Measurements from ENCODE around the gene SP140.
"Not testable (repeated sequence)": the region's sequence is repeated elsewhere in the genome, so short reads cannot be mapped to it uniquely, and the experiment has no call there.

Gene SP140

DNA sequence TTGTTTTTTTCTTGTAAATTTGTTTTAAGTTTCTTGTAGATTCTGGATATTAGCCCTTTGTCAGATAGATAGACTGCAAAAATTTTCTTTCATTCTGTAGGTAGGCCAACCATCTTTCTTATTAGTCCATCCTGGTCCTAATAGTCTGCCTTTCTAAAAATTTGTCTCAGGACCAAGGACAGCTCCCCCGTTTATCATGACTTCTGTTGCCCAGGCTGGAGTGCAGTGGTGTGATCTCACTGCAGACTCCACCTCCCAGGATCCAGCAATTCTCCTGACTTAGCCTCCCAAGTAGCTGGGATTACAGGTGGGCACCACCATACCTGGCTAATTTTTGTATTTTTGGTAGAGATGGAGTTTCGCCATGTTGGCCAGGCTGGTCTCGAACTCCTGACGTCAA lies 63.8 kb downstream of the SP140 start:
- DNase-seq, result not testable (repeated sequence)

DNA sequence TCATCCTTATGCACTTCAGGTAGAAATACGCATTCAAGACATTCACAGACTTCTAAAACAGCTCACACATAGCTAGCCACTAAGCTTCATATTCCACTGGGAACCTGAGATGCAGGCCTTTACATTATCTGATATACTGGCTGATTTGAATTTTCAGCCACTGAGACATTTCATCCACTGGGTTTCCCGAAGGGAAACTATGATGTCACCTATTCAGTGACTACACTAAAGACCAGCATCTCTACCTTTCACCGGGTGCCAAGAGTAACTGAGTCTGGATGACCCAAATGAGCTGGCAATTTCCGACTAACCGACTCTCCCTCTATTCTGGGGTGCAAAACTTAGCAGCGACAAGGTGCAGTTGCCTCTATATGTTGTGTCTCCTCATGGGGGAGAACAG lies 69.7 kb downstream of the SP140 start:
- no peak for DNase-seq

DNA sequence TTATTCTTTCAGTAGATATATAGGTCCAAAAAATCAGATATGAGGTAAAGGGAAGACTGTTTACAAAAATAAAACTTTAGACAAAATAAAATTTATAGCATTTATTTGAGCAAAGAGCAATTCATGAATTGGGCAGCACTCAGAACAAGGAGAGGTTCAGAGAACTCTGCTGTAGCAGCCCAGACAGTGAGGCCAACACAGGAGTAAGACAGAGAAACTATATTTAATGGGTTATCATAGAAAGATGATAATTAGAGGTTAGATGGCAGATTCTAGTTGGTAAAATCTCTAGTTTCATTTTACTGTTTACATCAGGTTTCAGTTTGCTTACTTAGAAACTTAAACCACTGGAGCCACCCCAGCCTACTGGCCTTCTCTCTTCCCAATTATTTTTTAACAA lies 71.4 kb downstream of the SP140 start:
- no peak for DNase-seq

DNA sequence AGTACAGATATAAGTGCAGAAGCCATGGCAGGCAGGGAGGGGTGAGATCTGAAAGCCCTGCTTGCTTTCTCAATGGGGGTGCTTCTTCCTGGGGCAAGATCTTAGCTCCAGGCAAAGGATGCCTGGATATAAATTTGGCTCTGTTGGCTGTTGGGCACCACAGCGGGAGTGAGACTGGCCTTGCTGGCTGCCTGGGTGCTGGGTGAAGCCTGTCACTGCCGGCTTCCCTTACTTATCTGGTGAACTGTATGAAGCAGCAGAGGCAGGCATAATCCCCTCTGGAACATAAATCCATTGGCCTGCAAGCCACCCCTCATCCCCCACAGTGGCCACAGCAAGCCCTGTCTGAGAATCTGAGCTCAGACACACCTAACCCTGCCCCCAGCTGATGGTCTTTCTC lies 74.1 kb downstream of the SP140 start:
- DNase-seq, result no peak

DNA sequence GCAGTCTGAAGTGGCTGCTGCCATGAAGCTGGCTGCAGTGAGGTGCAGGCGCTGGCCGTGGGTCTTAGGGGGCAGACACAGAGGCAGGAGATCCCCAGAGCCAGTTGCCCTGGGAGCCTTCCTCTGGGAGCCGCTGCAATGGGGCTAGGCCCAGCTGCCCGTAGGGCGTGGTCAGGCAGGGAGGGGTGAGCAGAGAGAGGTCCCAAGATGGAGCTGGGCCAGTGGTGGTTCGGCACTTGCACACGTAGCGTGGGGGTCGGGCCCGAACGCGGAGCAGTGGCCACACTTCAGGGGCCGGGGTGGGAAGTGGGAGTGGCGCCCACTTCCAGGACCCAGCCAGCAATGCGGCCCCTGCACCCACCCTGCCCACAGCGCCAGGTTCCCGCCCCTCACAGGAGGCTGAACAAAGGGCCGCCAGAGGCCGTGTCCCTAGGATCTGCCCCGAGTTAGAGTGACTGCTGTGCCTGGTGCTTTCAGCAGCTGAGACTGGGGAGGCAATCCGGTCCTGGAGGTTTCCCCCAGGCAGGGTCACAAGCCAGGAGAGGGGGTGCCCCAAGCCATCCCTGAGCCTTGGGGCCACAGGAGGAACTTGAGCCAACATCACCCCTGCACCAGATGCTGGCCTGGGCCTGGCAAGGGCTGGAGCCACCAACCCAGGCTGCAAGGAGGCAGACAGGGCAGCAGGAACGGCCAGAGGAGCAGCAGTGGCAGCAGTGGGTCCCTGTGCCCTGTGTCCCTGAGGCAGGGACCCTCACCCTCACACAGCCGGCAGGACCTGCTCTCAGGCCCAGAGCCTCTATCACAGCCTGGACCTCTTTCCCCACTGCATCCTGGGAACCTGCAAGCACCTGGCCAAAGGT lies 80.1 kb downstream of the SP140 start:
- no peak for DNase-seq

DNA sequence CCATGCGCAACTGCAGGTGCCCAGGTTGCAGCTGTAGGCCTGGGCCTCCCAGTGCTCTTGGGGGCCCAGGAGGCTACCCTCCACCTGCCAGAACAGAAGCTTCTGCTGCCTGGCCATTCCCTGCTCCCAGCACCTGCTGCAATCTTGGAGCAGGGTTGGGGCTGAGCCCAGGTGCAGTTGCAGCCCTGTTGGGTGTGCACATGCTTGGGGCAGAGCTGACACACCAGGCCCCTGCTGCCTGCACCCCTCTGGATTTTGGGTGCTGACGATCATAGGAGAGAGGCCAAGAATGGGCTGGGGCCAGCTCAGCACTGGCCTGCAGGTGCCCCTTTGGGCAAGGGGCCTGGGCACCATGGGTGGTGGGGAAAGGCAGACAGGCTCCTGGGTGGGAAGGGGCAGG lies 80.9 kb downstream of the SP140 start:
- DNase-seq, result no peak

DNA sequence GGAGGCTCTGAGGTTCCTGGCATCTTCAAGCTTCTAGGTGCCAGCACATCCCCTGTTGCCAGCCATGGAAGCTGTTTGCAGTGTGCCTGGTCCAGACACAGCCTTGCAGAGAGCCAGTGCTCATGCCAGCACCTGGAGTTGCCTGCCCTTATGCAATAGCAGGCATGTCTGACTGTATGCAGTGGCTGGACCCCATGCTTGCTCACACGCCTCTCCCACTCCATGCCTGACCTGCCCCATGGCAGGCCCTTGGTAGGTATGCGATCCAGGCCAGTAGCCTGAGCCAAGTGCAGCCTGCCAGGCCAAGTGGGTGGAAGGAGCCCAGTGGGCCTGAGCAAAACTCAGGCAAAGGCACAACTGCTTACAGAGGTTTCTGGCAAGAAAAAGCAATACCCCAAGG lies 81.9 kb downstream of the SP140 start:
- no peak for DNase-seq

DNA sequence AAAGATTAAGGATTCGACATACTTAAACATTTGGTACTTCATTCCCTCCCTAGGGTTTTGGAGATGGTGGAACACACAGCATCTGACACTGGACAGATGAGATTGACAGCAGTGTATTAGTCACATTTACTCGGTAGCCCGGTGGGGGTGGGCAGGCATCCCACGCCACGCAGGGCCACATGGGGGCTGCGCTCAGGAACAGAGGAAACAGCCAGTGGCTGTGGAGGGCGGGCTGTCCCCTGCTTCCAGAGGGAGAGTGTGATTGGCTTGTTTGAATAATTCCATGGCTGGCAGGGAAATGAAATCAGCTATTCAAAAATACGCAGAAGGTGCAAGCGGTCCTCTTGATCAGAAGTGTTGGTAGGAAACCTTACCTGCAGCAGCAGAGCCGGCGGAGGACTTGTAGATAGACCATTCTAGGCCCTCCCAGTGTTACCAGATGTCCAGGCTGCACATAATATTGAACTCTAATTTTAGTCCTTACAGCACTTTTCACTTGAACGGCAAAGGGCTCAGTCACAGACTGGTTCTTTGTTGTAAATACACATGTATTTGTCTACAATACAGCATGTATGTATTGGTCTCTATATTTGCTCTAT lies 83.0 kb downstream of the SP140 start:
- no peak for DNase-seq

DNA sequence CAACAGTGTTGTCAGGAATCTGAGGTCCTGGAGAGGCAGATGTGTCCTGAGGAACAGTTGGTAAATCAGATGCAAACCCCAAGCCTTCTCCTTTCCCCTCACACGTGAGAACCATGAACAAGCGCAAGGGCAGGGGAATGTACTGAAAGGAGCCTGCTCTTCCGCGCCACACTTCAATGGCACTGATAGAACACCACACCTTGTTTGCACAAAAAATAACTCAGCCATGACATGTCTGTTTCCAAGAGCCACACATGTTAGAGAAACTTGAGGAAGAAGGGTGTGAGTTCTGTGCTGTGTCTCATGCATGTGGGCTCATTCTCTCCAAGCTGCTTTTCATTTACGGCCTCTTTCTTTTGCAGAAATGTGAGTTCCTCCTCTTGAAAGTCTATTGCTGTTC lies 85.3 kb downstream of the SP140 start:
- DNase-seq, result not testable (repeated sequence)

DNA sequence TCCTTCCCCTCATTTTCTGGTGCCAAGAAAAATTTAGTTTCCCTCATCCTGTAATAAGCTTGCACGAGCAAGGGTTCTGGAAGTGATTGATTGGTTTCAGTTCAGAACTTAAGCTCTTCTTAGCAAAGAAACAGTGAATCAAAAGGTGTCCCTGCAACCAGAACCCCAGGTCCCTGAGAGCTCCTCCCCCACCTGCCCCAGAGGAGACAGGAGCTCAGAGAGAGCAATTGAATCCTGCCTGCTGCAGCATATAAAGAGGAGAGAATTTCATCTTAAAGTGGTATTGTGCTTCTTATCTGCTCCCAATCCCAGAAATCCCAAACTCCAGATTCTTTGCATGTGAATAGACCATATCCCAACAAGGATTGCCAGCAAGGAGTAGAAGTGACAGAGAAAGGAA lies 86.1 kb downstream of the SP140 start:
- DNase-seq, result not testable (repeated sequence)

DNA sequence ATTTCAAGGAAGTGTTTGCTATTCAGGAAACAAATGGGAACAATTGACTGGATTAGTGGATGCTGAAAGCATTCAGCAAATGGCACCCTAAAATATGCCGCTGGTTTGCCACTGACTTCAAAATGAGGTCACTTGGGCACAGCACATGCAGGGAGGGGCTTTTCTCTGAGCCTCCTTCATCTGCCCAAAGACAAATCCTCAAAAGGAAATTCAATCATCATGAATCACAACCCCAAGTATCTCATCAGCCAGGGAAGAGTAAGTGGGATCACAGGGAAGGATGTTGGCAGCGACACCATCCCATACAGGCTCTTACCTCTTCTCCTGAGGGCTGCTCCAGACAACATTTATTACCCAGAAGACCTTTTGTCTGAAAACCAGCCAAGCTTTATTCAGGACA lies 87.1 kb downstream of the SP140 start:
- no peak for DNase-seq

DNA sequence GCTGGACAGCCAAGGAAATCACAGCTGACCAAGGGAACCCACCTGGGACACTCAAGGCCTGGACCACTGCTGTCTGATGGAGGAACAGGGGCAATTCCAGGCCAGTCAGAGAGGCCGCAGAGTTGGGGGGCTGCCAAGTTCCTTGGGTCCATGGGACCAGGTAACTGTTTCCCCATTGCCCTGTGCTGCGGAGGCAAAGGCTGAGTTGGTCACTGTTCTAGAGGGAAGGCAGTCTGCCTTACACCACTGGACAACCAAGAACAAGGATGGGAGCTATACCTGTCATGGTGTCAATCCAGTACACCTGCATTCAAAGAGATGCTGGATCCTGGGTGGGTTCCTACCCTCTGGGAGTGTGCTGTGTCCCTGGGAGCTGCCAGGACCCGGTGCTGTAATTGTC lies 91.8 kb downstream of the SP140 start:
- no peak for DNase-seq

DNA sequence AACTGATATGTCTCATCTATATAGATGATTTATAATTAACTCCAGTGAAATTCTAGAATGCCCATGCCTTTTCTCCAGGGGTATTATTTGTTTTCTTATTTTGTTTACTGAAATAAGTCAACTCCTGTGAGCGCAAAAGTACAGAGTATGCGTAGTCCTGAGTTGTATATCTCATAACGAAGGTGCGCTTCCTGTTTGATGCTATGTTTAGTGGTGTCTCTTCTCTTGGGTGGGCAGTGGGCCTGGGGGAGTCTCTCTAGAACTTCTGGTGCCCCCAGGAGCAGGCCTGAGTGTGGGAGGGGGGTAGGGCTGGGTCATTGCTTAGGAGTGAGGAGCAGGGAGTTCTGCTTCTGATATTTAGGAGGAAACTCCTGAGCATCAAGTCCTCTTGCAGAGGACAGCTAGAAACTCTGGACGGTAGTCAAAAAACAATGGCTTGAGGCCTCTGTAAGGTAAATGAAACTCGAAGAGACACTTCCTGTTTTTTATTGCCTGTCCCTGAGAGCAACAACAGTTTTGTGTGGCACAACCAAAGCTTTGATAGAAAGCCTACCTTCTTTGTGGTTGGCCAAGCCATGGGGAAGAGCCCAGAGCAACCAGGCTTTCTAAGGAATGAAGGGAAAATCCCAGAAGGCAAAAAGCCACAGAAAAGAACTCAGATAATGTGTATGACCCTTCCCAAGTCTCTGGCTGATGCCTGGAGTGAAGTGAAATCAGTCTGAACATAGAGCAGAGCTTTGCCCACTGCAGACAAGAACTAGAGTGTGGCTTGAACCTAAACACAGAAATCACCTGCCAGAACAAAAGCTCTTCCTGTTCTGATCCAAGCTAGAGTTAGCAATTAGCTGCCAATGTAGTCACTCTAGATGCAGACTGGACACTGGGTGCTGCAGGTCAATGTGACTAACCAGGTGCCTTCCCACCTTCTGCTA lies 92.9 kb downstream of the SP140 start:
- DNase-seq, result no peak

DNA sequence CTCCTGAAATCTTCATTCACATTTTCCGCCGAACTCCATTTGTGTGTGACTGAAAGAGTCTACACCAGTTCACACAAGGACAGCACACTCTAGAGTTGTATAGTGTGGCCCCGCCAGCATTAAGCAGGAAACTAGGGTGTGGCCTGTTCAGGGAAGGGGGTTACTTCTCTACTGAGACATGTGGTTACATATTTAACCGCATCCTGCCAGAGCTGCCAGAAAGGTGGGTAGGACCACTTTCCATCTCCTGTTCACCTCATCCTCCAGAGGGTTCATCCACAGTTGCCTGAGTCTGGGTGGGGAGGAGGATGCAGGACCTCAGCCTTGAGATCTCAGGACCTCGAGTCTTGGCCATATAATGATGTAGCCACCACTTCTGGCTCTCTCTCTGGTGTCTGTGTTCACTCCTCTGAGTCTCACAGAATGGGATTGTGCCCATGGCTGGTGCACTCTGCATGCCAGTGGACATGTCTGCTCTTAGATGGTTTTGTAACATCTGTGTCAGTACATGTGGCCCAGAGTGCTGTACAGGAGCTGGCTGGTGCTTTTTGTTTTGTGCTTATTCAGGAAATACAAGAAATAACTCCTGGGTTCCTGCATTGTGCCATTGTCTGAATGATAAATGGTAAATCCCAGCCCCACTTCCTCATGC lies 93.8 kb downstream of the SP140 start:
- no peak for DNase-seq

DNA sequence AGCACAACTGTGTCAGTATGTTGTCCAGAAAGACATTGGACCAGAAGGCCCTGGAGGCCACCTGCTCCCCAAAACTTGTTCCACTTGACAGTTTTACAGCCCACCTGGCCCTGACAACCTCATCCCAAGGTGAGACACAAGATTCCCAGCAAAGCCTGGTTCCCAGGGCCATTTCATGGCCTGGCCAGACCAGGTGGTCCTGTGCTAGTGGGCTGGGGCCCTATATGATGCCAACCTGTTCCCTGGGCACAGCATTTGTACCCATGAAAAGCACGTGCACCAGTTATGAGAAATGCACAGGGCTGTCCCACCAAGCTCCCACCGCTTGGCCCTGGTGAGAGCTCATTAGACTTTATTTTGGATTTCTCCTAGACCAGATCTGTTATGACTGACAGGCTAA lies 95.5 kb downstream of the SP140 start:
- DNase-seq, result no peak

DNA sequence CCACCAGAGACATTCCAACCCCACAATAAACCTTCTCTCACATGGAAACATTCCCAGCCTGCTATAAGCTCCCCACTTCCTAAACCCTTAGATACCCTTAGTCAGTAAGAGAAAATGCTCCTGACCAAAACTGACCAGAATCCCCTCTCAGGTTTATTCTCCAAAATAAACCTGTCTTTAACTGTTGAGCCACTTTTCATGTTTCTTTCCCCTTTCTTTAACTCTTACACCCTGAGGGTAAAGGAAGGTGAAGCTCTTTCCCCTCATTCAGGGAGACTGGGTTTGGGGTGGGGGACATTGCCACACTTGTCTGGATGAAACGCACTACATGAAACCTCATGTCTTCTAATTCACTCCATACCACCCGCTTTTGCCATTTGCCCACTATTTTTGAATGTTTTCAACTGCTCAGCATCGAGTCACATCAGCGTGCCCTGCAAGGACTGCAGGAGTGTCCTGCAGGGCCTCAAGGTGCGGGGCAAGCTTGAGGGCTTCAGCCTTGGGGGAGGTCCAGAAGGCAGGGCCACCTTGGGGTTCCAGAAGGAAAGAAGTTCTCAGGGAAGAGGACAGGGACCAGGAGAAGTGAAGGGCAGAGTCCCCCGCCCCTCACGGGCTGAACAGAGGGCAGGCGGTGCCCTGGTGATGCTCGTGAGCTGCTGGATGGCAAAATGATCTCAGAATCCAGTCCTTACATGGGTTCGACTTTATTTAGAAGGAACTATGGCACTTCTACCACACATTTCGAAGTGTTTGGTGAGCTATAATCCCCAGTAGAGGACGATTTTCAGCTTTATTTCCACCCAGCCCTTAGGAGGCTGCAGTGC lies 97.2 kb downstream of the SP140 start:
- no peak for DNase-seq

DNA sequence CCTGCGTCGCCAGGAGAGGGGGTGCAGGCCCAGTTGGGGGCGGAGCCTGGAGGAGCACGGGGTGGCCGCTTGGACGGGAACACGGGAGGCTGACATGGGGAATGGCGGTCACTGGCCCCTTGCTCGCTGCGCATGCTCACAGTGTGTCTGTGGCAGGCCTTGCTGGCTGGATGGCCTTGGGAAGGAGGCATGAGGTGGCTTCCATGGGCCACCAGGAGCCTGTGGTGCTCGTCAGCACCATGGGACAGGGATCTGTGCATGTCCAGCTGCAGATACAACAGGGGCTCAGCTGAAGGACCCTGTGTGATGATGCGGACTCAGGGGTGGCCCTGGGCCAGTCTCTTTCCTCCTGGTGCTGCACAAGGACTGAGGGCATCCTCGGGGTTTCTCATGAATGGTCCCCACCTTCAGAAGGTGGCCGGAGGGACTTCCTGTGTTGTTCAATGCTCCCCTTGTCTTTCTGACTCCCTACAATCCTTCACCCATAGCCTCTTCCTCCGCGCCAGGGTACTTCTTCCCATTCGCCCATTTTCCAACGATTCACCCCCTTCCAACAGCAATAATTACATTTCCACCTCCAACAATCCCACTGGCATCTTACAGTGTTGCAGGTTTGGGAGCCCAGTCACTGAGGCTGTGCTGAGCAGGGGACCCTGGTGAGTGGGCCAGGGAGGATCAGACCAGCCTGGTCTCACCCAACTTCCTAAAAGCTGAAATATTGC lies 98.0 kb downstream of the SP140 start:
- no peak for DNase-seq

DNA sequence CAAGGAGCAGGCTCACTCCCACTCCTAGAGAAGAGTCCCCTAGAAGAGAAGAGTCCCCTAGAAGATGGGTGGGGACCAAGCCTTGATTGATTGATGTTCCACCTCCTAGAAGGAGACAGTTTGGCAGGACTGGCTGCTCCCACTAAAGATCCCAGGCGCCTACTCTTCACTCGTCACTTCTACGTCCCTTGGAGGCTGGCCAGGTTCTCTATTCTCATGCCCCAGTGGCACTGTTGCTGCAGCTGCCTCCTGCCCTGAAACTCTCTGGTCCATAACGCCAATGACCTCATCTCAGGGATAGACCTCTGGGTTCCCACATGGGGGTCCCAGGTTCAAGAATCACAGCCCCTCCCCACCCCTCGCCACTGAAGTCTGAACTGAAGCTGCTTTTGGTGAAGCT lies 99.0 kb downstream of the SP140 start:
- no peak for DNase-seq

DNA sequence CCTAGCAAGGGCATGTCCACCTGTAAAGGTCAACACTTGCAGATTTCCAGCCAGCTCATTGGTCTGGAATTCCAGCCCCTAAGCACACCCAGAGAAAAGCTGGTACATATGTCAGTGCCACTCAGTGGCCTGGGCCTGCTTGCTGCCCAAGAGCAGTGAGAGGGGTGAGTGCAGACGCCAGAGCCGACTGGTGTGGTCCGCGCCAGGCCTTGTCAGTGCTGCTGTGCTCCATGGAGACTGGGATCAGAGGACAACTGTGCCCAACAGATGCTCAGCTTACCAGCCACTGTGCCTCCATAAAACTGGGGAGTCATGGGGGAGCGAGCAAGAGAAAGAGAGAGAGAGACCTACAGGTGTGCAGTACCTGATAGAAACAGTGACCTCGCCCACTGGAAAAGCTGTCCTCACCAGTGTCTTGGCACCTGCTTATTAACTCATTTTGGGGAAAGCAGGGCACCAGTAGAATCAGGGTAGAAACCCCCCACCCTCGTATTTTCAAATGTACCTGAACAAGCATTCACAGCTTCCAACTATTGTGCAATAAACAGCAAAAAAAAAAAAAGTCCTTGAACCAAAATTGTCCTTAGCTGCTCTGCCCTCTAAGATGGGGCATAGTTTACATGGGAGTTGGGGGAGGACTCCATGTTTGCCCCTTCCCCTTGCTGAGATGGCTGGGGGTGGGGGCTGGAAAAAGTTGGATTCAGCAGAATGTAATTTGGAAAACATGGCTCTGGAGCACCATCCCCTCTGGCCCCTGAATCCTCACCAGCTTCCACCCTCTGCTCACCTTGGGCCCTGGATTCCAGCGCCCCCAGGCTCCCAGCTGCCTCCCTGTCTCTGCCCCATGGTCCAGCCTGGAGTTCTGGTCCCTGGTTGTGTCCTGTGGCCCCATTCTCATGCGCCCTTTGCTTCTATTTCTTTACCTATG lies 100.0 kb downstream of the SP140 start:
- DNase-seq, result no peak
